Measurements from ENCODE around the gene PDE11A.
A peak's percentile ranks its signal among the peaks of the same experiment; 100 is the strongest.

PDE11A gene

DNA sequence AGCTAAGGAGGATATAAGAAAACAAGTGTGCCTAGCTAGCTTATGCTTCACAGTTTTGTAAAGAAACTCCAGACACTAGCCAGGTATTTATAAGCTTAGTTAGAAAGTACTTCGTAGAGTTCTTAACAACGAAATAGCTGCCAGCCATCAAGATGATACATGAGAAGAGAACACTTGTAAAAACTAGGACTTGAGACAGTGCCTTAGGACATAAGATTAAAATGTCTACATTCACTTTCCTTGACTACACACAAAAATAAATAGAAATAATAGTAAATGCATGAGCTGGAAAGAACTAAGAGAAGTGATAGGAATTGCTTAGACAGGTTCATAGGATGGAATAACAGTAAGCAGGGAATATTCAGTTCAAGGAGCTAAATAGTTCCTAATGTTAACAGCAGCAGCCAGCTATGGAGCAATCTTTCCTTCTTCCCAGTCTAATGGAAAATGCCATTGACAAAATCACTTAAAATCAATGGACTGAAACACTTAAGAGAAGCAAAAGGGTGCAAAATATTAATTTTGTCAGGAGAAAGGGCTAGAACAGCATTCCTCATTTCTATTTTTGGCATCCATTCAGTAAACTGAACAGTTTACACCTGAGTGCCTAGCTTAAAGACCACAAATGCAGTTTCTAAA is 186.6 kb downstream of the PDE11A start:
- DNase-seq (ENCODE audit: low read depth) = no peak
- TF ChIP-seq, protein P1, sequence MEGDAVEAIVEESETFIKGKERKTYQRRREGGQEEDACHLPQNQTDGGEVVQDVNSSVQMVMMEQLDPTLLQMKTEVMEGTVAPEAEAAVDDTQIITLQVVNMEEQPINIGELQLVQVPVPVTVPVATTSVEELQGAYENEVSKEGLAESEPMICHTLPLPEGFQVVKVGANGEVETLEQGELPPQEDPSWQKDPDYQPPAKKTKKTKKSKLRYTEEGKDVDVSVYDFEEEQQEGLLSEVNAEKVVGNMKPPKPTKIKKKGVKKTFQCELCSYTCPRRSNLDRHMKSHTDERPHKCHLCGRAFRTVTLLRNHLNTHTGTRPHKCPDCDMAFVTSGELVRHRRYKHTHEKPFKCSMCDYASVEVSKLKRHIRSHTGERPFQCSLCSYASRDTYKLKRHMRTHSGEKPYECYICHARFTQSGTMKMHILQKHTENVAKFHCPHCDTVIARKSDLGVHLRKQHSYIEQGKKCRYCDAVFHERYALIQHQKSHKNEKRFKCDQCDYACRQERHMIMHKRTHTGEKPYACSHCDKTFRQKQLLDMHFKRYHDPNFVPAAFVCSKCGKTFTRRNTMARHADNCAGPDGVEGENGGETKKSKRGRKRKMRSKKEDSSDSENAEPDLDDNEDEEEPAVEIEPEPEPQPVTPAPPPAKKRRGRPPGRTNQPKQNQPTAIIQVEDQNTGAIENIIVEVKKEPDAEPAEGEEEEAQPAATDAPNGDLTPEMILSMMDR (conservative IDR thresholded peaks at IDR 0.05; ENCODE audit: control insufficient read depth, insufficient read depth, low read depth, low read length) = no peak
- no peak overlapping the region for H3K4me3 ChIP-seq (ENCODE audit: control insufficient read depth, low read depth, low read length)

DNA sequence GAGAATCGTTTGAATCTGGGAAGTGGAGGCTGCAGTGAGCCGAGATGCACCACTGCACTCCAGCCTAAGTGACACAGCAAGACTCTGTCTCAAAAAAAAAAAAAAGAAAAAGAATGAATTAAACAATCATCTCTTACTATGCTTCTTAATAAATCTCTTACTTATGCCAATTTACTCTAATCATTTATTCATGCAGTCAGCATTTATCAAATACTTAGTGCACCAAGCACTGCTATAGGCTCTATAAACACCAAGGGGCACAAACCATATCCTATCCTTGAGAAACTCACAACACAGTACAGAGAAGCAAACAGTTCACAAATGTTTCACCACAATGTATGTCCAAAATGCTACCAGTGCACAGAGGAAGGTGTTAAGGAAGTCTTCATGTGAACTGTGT is 189.4 kb downstream of the PDE11A start:
- no peak overlapping the region for H3K4me3 ChIP-seq (ENCODE audit: control insufficient read depth, low read depth, low read length)
- TF ChIP-seq, protein P1 (conservative IDR thresholded peaks at IDR 0.05; ENCODE audit: control insufficient read depth, insufficient read depth, low read depth, low read length) = no peak
- DNase-seq (ENCODE audit: low read depth) = no peak

DNA sequence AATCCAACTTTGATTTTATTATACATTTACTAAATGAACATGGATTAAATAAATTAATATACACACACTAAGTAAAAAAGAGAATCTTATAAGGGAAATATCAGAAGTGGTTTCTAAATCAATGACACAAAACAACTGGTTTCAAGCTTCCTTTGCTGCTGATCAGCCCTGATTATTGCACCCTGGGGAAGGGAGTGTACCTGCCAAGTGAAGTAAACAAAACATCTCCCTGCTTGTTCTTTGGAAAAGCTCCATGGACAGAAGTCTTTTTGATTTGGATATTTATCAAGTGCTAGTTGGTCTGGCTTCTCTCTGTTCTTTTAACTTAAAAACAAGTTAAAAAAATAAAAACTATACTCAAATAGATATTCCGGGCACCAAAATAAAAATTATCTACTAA is 190.1 kb downstream of the PDE11A start:
- DNase-seq (ENCODE audit: low read depth) = no peak
- H3K4me3 ChIP-seq (ENCODE audit: control insufficient read depth, low read depth, low read length) = no peak overlapping the region
- TF ChIP-seq, protein P1 (conservative IDR thresholded peaks at IDR 0.05; ENCODE audit: control insufficient read depth, insufficient read depth, low read depth, low read length) = no peak

DNA sequence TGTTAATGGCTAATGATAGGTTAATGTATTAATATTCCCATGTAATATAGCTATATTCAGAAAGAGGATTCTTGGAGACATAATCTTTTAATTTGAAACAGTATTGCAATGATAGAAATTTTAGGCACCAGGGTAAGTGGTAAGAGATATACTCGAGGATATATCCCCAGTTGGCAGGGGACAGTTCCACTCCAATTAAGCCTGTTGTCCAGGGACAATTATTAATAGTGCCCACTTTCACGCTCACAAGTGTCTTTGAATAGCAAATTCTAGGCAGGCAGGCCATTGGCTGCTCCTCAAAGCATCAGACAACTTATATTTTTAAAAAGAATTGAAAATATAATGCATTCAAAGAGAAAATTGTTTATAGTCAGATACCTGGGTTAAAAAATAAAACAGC is 190.7 kb downstream of the PDE11A start:
- DNase-seq (ENCODE audit: low read depth) = no peak
- no peak overlapping the region for H3K4me3 ChIP-seq (ENCODE audit: control insufficient read depth, low read depth, low read length)
- TF ChIP-seq, protein P1 (conservative IDR thresholded peaks at IDR 0.05; ENCODE audit: control insufficient read depth, insufficient read depth, low read depth, low read length) = no peak

DNA sequence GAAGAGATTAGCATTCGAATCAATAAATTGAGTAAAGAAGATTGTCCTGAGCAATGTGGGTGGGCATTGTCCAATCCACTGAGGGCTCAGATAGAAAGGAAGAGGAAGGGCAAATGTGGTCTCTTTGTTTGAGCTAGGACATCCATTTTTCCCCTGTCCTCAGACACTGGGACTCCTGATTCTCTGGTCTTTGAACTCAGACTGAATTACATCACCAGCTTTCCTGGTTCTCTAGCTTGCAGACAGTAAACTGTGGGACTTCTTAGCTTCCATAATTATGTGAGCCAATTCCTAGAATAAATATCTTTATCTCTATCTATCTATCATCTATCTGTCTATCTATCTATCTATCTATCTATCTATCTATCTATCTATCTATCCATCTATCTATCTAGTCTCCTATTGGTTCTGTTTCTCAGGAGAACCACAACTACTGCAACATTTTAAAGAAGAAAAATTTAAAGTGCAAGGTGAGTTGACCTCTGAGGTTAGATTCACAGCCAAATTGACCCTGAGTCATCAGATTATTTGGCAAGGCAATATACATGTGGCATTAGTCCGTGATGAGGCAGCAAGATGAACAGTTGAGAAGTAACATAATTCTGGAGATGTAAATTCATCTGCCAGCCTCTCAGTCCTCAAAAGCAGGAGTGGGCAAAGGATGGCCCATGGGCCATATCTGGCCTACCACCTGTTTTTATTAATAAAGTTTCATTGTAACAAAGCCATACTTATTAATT is 191.4 kb downstream of the PDE11A start:
- H3K4me3 ChIP-seq (ENCODE audit: control insufficient read depth, low read depth, low read length) = no peak overlapping the region
- TF ChIP-seq, protein P1 (conservative IDR thresholded peaks at IDR 0.05; ENCODE audit: control insufficient read depth, insufficient read depth, low read depth, low read length) = no peak
- DNase-seq (ENCODE audit: low read depth) = peak; percentile 15

DNA sequence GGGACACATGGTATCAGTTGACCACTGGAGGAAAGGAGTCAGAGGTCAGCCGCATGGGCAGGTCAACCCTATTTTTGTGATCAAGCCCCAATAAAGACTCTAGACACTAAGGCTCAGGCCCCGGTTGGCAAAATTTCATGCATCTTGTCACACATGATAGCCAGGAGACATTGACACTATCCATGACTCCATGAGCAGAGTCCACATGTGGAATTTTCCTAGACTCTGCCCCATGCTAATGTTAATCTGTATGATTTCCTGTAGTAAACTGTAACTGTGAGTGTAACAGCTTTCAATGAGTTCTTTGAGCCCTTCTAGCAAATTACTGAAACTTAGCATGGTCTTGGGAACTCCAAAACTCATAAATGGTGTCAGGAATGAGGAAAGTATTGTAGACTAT is 192.3 kb downstream of the PDE11A start:
- H3K4me3 ChIP-seq (ENCODE audit: control insufficient read depth, low read depth, low read length) = no peak overlapping the region
- DNase-seq (ENCODE audit: low read depth) = no peak
- TF ChIP-seq, protein P1 (conservative IDR thresholded peaks at IDR 0.05; ENCODE audit: control insufficient read depth, insufficient read depth, low read depth, low read length) = no peak

Data from fibroblast of mammary gland (primary cell).